Skeletal muscle cell (primary cell): ENCODE data around the gene RETN.
A peak's percentile ranks its signal among the peaks of the same experiment; 100 is the strongest.

Experiments used
- DNase-seq: peaks from one replicate; pipeline ENCODE4 v3.0.0-alpha.2; 2010; ENCODE audit warnings: low read depth
- H3K4me3 ChIP-seq: 2 replicates; pipeline ENCODE4 v1.5.1; 2011; ENCODE audit warnings: low read depth, mild to moderate bottlenecking, control low read depth, low read length, moderate library complexity

The RETN gene

DNA sequence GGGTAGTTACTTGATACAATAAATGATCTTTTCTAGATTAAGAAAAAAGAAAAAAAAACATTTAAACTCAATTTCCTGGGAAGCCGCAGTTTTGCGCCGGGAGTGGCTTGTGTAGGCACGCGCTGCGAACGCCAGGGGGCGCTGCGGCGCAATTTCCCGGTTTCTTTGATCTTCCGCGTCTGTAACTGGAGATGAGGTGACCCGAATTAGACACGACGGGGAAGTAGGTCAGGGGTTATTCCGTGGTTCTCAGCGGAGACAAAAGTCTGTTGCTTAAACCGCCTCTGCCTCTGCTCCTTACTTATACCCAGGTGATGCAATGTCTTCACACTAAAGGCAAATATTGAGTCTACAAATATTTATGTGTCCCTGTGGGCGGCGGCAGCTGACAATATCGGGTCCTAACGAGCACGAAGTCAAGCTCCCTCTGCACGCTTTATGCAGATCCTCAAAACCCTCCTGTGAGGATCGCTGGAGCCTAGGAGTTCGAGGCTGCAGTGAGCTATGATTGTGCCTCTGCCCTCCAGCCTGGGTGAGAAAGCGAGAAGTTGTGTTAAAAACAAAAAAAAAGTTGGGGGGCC, 16.7 kb upstream of the RETN start:
- H3K4me3 ChIP-seq = peak overlapping the region; percentile 30
- peak; percentile 68 for DNase-seq

DNA sequence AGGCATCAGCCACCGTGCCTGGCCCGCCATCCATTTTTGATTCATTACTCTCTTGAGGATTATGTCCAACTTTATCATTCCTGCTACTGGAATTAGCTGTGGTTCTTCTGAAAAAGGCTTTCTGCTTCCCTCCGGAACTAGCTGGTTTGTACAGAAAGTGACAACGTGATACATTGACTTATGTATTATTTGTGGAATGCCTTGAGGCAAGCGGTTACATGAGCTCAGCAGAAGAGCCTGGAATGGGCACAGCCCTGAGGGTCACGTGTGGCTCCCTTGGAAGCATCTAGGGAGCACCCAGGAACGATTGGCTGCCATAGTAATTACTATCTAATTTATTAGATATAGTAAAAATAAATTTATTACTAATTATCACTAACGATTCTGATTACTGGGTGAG, 14.4 kb upstream of the RETN start:
- DNase-seq = no peak
- H3K4me3 ChIP-seq = no peak overlapping the region

DNA sequence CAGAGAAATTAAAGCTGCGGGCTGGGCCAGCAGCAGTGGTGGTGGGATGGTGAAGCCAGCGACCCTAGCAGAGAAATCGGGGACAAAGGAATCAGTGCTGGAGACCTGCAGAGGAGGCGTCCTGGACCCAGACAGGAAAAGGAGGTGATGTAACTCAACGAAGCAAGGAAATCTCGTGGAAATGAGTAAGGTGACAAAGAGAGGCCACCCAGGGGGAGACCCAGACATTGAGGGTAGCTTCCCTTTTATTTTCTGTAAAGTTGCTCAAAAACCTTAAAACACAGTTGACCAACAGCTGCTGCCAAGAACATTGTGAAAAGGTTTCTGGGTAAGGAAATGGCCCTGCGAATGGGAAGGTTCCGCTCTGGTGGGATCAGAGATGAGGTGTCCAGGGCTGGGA, 13.3 kb upstream of the RETN start:
- no peak for DNase-seq
- H3K4me3 ChIP-seq = no peak overlapping the region

DNA sequence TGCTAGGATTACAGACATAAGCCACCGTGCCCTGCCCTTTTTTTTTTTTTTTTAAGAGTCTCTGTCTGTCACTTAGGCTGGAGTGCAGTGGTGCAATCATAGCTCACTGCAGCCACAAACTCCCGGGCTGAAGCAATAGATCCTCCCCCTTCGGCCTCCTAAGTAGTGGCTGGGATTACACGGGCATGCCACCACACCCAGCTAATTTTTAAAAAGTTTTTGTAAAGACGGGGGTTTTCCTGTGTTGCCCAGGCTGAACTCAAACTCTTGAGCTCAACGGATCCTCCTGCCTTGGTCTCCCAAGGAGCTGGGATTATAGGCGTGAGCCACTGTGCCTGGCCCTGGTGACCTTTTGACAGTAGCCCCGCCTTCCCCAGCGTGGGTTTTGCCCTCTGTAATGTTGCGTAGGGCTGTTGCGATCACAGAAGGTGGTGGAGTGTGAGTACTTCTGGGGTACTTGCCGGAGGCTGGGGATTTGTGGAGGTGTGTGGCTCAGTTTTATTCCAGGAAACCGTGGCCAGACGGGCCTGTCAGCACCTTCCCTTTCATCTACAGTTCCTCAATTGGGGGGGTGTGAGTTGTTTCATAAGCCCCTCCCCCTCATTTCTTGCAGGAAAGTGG, 11.6 kb upstream of the RETN start:
- DNase-seq = no peak

GRCh38 chr19:7658219-7658686, 10.6 kb upstream of the RETN start:
- DNase-seq = no peak
- H3K4me3 ChIP-seq = no peak overlapping the region

More for the DNA sequence above, 11.6 kb upstream of the RETN start:
- no peak overlapping the region for H3K4me3 ChIP-seq

- DNase-seq = no peak
- no peak overlapping the region for H3K4me3 ChIP-seq
Measured at GRCh38 chr19:7661744-7662538, 6.9 kb upstream of the RETN start.

- H3K4me3 ChIP-seq = no peak overlapping the region
- DNase-seq = no peak
Measured at GRCh38 chr19:7662657-7663056, 6.2 kb upstream of the RETN start.

GRCh38 chr19:7663706-7664105, 5.1 kb upstream of the RETN start:
- no peak for DNase-seq
- H3K4me3 ChIP-seq = no peak overlapping the region

- DNase-seq = peak; percentile 37
Measured at GRCh38 chr19:7665076-7665475, 3.8 kb upstream of the RETN start.

GRCh38 chr19:7669641-7670040, 792 bp downstream of the RETN start:
- H3K4me3 ChIP-seq = no peak overlapping the region
- no peak for DNase-seq

More at GRCh38 chr19:7665076-7665475, 3.8 kb upstream of the RETN start:
- no peak overlapping the region for H3K4me3 ChIP-seq

- H3K4me3 ChIP-seq = peak overlapping the region; percentile 26
- DNase-seq = no peak
Measured at GRCh38 chr19:7670150-7670783, 1.4 kb downstream of the RETN start.

DNA sequence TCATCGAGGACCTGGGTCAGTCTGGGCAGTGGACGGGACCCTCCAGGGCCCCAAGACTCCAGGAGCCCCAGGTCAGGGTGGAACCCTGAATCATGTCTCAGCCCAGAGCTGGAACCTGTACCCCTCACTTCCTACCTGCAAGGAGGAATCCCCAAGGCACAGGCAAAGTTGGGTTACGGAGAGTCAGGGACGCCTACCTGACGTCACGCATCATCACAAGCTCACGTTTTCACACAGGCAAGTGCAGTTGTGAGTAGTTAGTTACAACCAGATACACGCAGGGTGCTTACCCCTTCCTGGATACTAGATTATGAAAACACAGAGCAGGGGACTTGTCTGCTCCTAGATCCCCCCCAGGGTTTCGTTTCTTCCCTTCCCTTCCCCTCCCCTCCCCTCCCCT, 1.9 kb downstream of the RETN start:
- H3K4me3 ChIP-seq = no peak overlapping the region
- no peak for DNase-seq

DNA sequence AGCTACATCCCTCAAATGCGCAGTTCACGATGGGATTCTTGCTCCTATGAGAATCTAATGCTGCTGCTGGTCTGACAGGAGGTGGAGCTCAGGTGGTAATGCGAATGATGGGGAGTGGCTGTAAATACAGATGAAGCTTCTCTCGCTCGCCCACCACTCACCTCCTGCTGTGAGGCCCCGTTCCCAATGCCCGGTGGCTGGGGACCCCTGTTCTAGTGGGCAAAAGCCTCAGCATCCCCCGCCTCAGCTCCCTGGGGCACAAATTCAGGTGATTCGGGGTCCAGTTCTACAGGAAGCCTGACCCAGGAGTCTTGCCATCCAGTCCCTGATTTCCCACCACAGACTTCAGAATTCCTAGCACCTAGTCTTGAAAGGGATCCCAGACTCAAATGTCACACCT, 3.7 kb downstream of the RETN start:
- DNase-seq = no peak
- no peak overlapping the region for H3K4me3 ChIP-seq

- DNase-seq = no peak
- no peak overlapping the region for H3K4me3 ChIP-seq
Measured at GRCh38 chr19:7674010-7675005, 5.5 kb downstream of the RETN start.

- no peak for DNase-seq
- H3K4me3 ChIP-seq = no peak overlapping the region
Measured at GRCh38 chr19:7676376-7676775, 7.5 kb downstream of the RETN start.

DNA sequence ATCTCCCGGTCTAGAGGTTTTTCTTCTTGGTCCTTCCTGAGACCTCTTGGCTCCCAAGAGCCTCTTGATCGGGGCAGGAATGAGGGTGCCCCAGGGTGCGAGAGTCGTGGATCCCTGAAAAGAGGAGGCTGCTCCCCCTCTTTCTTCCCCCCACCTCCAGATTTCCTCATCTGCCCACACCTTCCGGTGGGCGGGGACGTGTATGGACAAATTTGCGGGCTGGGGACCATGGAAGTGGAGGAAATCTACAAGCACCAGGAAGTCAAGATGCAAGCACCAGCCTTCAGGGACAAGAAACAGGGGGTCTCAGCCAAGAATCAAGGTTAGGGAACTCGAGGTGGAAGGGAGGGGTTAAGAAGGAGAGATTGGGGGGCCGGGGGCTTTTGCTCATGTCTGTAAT, 8.0 kb downstream of the RETN start, which contains the start of gene MCEMP1:
TSS of gene MCEMP1 (plus strand) at position 237 of the 400 bp plus-strand sequence. CDS start at position 268, 31 bp downstream.
- H3K4me3 ChIP-seq = no peak within 1 kb of the TSS
- no peak for DNase-seq

DNA sequence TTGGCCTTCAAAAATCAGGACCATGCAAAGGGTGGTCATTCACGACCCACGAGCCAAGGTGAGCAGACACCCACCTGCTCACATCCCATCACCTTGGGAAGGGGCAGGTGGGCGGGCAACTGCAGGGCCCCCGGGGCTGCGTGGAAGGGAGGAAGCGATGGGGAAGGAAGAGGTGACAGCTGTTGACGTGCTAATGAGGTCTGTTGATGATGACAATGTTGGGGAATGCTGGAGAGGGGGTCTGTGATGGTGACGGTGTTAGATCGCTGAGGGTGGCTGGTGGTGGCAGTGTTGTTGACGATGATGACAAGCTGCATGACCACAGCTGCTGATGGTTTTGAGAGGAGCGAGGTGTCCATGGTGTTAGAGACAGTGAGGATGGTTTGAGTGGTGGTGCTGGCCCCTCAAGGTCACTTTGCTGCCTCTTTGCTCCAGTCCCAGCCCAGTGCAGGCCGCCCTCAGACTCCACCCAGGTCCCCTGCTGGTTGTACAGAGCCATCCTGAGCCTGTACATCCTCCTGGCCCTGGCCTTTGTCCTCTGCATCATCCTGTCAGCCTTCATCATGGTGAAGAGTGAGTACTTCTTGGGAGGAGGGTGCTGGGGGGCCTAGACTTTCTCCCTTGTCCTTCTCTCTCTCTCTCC, 8.9 kb downstream of the RETN start:
- no peak for DNase-seq
- no peak overlapping the region for H3K4me3 ChIP-seq

DNA sequence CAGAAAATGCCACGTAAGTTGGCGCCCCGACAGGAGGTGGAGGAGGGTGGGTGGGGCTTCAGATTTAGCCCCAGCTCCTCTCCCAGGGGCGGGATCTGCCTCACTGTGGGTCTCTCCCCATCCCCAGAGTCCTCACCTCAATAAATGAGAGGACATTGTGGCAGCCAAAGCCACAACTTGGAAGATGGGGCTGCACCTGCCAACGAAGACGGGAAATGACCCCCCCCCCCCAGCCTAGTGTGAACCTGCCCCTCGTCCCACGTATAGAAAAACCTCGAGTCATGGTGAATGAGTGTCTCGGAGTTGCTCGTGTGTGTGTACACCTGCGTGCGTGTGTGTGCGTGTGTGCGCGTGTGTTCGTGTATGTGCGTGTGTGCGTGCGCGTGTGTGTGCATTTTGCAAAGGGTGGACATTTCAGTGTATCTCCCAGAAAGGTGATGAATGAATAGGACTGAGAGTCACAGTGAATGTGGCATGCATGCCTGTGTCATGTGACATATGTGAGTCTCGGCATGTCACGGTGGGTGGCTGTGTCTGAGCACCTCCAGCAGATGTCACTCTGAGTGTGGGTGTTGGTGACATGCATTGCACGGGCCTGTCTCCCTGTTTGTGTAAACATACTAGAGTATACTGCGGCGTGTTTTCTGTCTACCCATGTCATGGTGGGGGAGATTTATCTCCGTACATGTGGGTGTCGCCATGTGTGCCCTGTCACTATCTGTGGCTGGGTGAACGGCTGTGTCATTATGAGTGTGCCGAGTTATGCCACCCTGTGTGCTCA, 10.3 kb downstream of the RETN start:
- DNase-seq = no peak
- H3K4me3 ChIP-seq = no peak overlapping the region
